Measurements from ENCODE around the gene FAM118B.
"Not testable (repeated sequence)": the region's sequence is repeated elsewhere in the genome, so short reads cannot be mapped to it uniquely, and the experiment has no call there.

FAM118B gene

GRCh38 chr11:126279191-126279590, 67.6 kb downstream of the FAM118B start:
- DNase-seq, result no peak

DNA sequence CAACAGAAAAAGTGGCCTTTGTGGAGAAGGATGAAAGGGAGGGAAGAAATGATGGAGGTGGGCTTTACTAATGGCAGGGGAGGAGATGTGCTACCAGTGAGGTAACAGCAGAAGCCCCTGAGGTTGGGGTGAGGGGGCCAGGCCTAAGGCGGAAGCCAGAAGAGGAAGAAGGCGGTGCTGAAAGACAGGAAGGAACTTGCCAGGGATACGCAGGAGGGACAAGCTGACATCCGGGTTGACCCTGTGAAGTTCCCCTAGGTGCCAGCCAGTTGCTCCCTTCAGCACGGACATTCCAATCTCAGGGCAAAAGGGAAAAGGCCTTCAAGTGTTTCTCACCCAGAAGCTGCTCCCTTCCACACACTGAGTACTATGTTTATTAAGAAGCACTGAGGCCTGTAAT, 69.0 kb downstream of the FAM118B start:
- DNase-seq, result no peak

- no peak for DNase-seq
Measured at GRCh38 chr11:126281245-126281644, 69.7 kb downstream of the FAM118B start.

GRCh38 chr11:126281666-126282175, 70.1 kb downstream of the FAM118B start:
- no peak for DNase-seq

DNA sequence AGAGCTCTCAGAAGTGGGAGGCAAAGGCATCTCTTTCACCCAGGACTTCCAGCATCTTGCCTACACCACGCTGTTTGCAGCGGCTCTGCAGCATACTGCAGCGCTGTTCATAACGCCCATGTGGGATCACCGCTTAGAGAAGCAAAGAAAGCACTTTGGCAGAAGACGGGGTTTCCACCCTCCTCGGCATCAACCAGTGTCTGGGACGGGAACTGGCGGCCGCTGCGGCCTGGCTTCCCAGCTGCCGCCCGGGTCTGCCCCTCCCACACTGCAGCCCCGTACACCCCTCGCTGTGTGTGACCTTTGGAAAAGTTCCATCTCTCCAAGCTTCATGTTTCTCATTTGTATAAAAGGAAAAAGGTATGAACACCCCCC, 70.8 kb downstream of the FAM118B start:
- DNase-seq, result peak; percentile 63

- DNase-seq, result peak; percentile 82
Measured at GRCh38 chr11:126282736-126283591, 71.4 kb downstream of the FAM118B start, which contains the start of gene TIRAP. Gene TIRAP (plus strand): TSS chr11:126283093. CDS start chr11:126290895, 7,802 bp downstream.

GRCh38 chr11:126284829-126285228, 73.2 kb downstream of the FAM118B start:
- DNase-seq, result peak; percentile 93

GRCh38 chr11:126288237-126288636, 76.7 kb downstream of the FAM118B start:
- no peak for DNase-seq

DNA sequence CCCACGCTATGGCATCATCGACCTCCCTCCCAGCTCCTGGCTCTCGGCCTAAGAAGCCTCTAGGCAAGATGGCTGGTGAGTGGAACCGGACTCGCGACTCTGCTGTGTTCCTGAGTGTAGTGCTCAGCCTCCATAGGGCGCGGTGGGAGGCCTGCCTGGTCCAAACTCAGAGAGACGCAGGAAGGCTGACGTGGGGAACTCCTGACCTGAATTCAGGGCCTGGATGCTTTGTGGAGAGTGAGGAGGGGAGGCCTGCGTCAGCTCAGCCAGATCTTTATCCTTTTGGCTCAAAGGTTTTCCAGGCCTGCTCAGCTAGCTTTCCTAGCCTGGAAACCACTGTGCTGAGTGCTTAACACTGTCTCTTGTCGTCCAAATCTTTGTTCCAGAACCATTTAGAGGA, 79.3 kb downstream of the FAM118B start:
- no peak for DNase-seq

- no peak for DNase-seq
Measured at GRCh38 chr11:126293726-126294125, 82.1 kb downstream of the FAM118B start.

DNA sequence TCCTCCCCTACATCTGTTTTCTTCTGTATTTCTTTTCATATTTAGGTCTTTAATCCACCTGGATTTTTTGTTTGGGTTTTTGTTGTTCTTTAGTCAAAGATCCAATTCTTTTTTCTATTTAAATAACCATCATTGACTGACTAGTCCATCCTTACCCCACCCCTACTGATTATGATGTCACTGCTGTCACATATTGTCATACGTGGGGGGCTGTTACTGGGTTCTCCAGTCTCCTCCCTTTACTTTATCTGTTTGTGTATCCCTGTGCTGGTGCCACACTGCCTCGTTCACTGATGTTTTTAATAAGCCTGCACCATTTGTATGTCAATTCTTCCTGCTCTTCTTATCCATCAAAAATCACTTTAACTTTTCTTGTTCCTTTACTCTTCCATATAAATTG, 85.4 kb downstream of the FAM118B start:
- no peak for DNase-seq

DNA sequence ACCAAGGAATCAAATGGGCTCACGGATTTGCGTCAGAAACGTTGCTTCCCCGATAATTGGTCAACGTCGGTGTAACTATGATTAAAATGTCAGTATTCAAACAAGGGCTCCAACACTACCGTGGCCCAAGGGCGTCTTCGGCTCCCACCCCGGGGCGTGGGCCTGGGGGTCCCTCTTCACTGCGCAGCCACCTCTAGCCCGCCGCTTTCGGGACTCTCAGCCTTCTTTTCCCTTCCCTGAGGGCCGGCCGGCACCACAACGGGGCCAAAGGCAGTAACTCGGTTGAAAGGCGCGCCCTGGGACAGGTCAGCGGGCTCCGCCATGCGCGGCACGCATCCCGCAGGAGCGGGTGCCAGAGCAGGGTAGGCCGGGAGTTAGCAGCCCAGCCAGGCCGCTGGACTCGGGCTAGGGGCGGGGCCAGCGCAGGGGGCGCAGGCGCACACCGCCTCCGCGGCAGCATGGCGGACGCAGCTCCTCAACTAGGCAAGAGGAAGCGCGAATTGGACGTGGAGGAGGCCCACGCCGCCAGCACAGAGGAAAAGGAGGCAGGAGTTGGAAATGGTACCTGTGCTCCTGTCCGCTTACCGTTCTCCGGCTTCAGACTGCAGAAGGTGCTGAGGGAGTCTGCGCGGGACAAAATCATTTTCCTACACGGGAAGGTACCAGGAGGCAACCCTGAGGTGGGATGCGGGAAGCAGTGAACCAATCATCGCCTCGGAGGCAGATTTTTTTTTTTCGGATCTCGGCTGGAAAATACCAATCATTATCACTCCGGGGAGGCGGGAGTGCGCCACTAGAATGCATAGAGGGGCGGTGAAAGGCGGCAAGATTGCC, 92.3 kb downstream of the FAM118B start, which contains the start of gene DCPS:
DCPS (plus strand) TSS at position 438 of the 834 bp plus-strand sequence; CDS start at position 459, 21 bp downstream.
- peak; percentile 95 for DNase-seq

GRCh38 chr11:126304457-126305075, 93.0 kb downstream of the FAM118B start:
- peak; percentile 60 for DNase-seq

DNA sequence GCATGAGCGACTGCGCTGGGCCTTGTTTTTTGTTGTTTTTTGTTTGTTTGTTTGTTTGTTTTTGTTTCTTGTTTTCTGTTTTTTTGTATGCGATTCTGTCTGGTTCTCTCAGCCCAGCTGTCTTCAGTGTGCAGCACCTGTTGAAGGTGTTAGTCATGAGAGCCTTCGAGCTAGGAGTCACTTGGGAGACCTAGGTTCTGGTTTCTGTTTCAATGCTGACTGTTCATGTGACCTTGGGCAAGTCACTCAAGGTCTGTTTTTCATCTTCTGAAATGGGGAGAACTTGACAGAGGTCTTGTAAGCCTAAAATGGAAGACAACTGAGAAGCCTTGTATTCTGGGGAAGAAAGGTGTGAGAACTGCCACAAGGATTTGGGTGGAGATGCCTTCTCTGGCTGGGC, 94.1 kb downstream of the FAM118B start:
- no peak for DNase-seq

DNA sequence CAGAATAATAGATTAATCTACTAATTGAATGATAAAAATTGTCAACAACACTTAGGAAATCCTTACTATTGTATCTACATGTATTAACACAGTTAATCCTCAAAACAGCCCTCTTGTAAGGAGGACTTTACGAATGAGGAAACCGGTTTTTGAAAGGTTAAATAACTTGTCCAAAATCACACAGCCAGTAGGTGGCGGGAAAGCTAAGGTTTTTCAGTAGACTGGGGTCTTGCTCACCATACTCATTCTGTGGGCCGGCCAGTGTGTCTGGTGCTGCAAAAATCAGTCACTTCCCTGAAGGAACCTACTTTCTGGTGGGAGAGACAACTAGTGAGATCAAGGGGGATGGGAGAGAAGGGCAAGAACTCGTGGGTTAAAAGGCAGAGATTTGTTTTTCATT, 96.1 kb downstream of the FAM118B start:
- DNase-seq, result peak; percentile 65

DNA sequence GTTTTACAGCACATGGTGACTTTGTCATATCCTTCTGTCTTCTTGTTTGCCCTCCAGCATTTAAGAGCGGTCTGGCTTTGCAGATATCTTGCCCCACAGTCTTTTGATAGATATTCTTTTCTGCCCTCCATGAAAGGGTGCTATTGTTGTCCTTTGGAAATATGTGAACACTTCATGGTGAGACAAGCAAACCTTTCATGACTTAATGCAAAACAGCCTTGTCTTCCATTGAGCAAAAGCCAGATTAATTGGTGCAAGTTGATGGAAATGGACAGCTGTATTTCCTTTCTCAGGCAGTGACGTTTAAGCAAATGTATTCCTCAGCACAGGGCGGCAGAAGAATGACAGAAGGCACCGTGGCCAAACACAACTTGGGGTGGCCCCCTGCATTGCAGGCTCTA, 96.7 kb downstream of the FAM118B start:
- DNase-seq, result no peak

- DNase-seq, result not testable (repeated sequence)
Measured at GRCh38 chr11:126308771-126309170, 97.2 kb downstream of the FAM118B start.

- peak; percentile 77 for DNase-seq
Measured at GRCh38 chr11:126310200-126310991, 98.8 kb downstream of the FAM118B start.

GRCh38 chr11:126310992-126311310, 99.4 kb downstream of the FAM118B start:
- no peak for DNase-seq

DNA sequence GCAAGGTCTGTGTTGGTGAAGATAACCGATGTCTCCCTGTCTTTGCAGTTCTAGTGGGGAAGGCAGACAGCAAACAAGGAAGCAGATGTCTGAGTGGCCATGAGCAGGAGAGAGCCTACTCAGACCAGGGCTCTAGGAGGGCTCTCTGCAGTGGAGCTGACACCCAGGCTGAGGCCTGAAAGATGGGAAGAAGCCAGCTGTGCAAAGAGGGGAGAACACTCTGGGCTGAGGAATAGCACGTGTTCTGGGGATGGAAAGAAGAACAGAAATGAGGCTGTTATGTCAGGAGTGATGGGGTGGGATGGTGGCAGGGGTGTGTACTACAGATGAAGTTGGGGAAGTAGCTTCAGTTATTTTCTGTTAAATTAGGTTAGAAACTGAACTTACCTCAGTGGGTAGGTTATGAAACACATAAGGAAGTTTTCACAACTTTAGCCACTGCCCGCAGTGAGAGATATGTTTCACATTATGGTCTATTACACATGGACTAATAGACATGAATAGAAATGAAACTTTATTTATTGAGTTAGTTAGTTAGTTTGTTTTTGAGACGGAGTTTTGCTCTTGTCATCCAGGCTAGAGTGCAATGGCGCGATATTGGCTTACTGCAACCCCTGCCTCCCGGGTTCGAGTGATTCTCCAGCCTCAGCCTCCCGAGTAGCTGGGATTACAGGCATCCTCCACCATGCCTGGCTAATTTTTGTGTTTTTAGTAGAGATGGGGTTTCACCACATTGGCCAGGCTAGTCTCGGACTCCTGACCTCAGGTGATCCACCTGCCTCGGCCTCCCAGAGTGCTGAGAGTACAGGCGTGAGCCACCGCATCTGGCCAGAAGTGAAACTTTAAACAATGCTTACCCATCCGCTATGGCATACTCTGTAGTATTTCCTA, 100.1 kb downstream of the FAM118B start:
- DNase-seq, result no peak
